ENCODE results near the gene DOCK4.

GRCh38 chr7:111997546-111997945 is 208.7 kb downstream of the DOCK4 start:
- TF ChIP-seq CTCF (optimal IDR thresholded peaks at IDR 0.05 in 1 of 3, IDR thresholded peaks at IDR 0.05 in 1 of 3, conservative IDR thresholded peaks at IDR 0.05 in 1 of 3; ENCODE audit: extremely low read depth in 1 of 3, insufficient read depth in 2 of 3, low read length in 3 of 3) = no peak
- no peak for TF ChIP-seq EZH2 (IDR thresholded peaks at IDR 0.05; ENCODE audit: low read length)
